HG03460 (cell line): ENCODE results near the gene CCNG2.

Source experiments
- ATAC-seq: cut with Tn5 transposase; IDR thresholded peaks from one replicate; pipeline ENCODE4 v1.9.1; 2021; ENCODE audit not compliant: unreplicated experiment

Gene CCNG2

GRCh38 chr4:77201857-77202256 is 44.9 kb downstream of the CCNG2 start:
- ATAC-seq: no peak

DNA sequence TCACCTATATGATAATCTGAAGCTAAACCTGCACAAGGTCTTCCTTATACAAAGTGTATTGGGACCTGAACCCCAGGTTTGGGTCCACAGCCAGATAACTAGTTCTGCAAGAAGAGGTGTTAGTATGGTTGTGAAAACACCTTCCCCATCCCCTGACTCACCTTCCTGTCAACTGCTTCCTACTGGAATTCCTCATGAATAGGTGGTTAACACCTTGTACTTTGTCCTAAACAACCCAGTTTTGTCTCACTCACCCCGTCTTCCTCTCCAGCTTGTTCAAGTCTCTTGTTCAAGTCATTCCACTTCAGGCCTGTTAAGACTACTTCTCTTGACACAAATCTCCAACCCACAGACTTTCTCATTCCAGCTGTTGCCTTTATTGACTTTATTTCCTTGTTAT is 45.5 kb downstream of the CCNG2 start:
- ATAC-seq: no peak

- ATAC-seq: peak; percentile 60
Observed at GRCh38 chr4:77203380-77204197, 46.6 kb downstream of the CCNG2 start.

DNA sequence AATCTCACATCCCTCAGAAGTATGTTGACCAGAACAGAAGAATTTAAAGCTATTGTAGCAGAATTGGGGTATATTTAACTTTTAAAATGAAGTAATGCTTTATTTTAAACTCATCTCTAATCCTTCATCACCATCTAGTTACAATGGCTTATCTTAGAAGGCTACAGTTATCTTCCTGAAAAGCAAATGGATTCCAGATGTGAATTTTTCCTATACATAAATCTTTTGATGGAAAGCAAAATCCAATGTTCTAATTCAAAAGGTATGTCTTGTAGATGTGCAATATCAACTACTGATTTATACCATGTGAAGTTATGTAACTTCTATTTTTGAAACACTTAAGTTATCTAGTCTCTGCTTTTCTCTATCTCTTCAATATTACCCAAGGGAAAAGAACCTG is 47.6 kb downstream of the CCNG2 start:
- ATAC-seq: no peak

- no peak for ATAC-seq
Observed at GRCh38 chr4:77209012-77209411, 52.0 kb downstream of the CCNG2 start.

DNA sequence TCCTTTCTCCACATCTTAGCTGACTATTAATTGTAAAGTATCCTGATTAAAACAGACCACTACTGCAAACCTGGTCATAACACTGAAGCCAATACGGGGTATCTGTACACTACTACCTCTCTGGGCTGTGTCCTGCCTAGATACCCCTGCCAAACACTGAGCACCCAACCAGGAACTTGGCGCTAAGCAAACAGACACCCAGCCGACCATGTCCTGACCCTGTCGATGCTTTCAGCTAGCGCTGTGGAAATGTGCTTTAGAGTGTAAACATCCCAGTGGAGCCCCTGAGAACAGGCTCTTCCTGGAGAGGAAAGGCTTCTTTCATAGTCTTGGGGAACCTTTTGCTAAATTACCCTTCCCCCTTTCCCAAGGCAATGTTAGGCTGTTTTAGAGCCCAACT is 52.9 kb downstream of the CCNG2 start:
- no peak for ATAC-seq

- no peak for ATAC-seq
Observed at GRCh38 chr4:77215107-77215506, 58.1 kb downstream of the CCNG2 start.

- no peak for ATAC-seq
Observed at GRCh38 chr4:77217526-77217925, 60.5 kb downstream of the CCNG2 start.

- no peak for ATAC-seq
Observed at GRCh38 chr4:77219266-77219665, 62.3 kb downstream of the CCNG2 start.
